OCI-LY1 (cell line): ENCODE results near the gene SLC25A11.
A peak's percentile ranks its signal among the peaks of the same experiment; 100 is the strongest.

ENCODE experiments used
- H2AFZ ChIP-seq: fragments of 200-600 bp; sonication (generic), shearing (Covaris generic); 2 replicates; pipeline ENCODE4 v1.6.0; 2014; ENCODE audit warnings: antibody characterized with exemption, mild to moderate bottlenecking, low read length
- H3F3A ChIP-seq: fragments of 200-600 bp; sonication (generic), shearing (Covaris generic); 2 replicates; pipeline ENCODE4 v1.6.0; 2014; ENCODE audit warnings: mild to moderate bottlenecking, antibody characterized with exemption, low read length, moderate library complexity; ENCODE audit not compliant: insufficient read depth
- H3K27ac ChIP-seq: fragments of 200-600 bp; sonication (generic); 2 replicates; pipeline ENCODE4 v1.5.1; 2014; ENCODE audit warnings: low read length, mixed run types, mild to moderate bottlenecking, low read depth; ENCODE audit not compliant: poor library complexity, severe bottlenecking
- H3K27me3 ChIP-seq: fragments of 200-600 bp; sonication (generic); 2 replicates; pipeline ENCODE4 v1.6.0; 2014; ENCODE audit warnings: antibody characterized with exemption, mild to moderate bottlenecking, low read length, moderate library complexity; ENCODE audit not compliant: insufficient read depth
- H3K36me3 ChIP-seq: fragments of 200-600 bp; sonication (generic); 2 replicates; pipeline ENCODE4 v1.6.1; 2014; ENCODE audit warnings: mild to moderate bottlenecking, antibody characterized with exemption, low read length, moderate library complexity, mixed read lengths; ENCODE audit not compliant: insufficient read depth
- H3K4me1 ChIP-seq: fragments of 200-600 bp; sonication (generic); 2 replicates; pipeline ENCODE4 v1.5.1; 2014; ENCODE audit warnings: mild to moderate bottlenecking, low read length, moderate library complexity; ENCODE audit not compliant: insufficient read depth, severe bottlenecking
- H3K4me2 ChIP-seq: fragments of 200-600 bp; sonication (generic), shearing (Covaris generic); 2 replicates; pipeline ENCODE4 v1.6.1; 2014; ENCODE audit warnings: low read length
- H3K4me3 ChIP-seq: fragments of 200-600 bp; sonication (generic); 2 replicates; pipeline ENCODE4 v1.5.1; 2014; ENCODE audit warnings: low read length, low read depth, mild to moderate bottlenecking, mixed read lengths; ENCODE audit not compliant: poor library complexity, severe bottlenecking
- H3K79me2 ChIP-seq: fragments of 200-600 bp; shearing (Covaris generic); 2 replicates; pipeline ENCODE4 v1.6.1; 2016; ENCODE audit warnings: mixed run types, low read length, mixed read lengths; ENCODE audit not compliant: insufficient read depth
- H3K9ac ChIP-seq: fragments of 200-600 bp; sonication (generic), shearing (Covaris generic); 2 replicates; pipeline ENCODE4 v1.6.1; 2014; ENCODE audit warnings: mild to moderate bottlenecking, low read length, mixed read lengths
- H3K9me2 ChIP-seq: fragments of 200-600 bp; sonication (generic), shearing (Covaris generic); 2 replicates; pipeline ENCODE4 v1.6.1; 2014; ENCODE audit warnings: low read depth, mild to moderate bottlenecking, low read length, mixed read lengths
- H3K9me3 ChIP-seq: fragments of 200-600 bp; shearing (Covaris generic); 2 replicates; pipeline ENCODE4 v1.6.1; 2014; ENCODE audit warnings: low read length, mixed read lengths
- H4K20me1 ChIP-seq: fragments of 200-600 bp; sonication (generic), shearing (Covaris generic); 2 replicates; pipeline ENCODE4 v1.6.0; 2016; ENCODE audit warnings: mild to moderate bottlenecking, low read length; ENCODE audit not compliant: insufficient read depth
- CTCF ChIP-seq: fragments of 200-600 bp; sonication (generic), shearing (Covaris generic); IDR thresholded peaks from 2 replicates; pipeline ENCODE4 v1.5.1; 2017; ENCODE audit warnings: mild to moderate bottlenecking, antibody characterized with exemption, low read length, moderate library complexity, mixed read lengths
- EZH2 ChIP-seq: fragments of 200-600 bp; sonication (generic), shearing (Covaris generic); IDR thresholded peaks from 2 replicates; pipeline ENCODE4 v1.8.0; 2017; ENCODE audit warnings: borderline replicate concordance, mixed run types, mild to moderate bottlenecking, antibody characterized with exemption, low read length, moderate library complexity, mixed read lengths

The SLC25A11 gene

GRCh38 chr17:4901108-4901647, 38.7 kb downstream of the SLC25A11 start:
- no peaks in the 10 kb centered on the region for H3K9me3 ChIP-seq
- peaks cover 9% of the 10 kb centered on the region; the same call in 1 of the 2 replicates for H3K36me3 ChIP-seq
- peak overlapping the region; percentile 58 for H3K4me3 ChIP-seq
- no peaks in the 10 kb centered on the region for H3K9me2 ChIP-seq
- no peak overlapping the region for H3K27ac ChIP-seq
- H4K20me1 ChIP-seq: no peaks in the 10 kb centered on the region
- no peak for TF ChIP-seq EZH2
- TF ChIP-seq CTCF: no peak
- no peaks in the 10 kb centered on the region for H3K27me3 ChIP-seq
- H3K9ac ChIP-seq: peak overlapping the region; percentile 35; the same call in 1 of the 2 replicates
- H3F3A ChIP-seq: no peaks in the 10 kb centered on the region
- H2AFZ ChIP-seq: no peak overlapping the region
- H3K79me2 ChIP-seq: no peaks in the 10 kb centered on the region
- H3K4me2 ChIP-seq: peak overlapping the region; percentile 76
- H3K4me1 ChIP-seq: peaks cover 35% of the 10 kb centered on the region

DNA sequence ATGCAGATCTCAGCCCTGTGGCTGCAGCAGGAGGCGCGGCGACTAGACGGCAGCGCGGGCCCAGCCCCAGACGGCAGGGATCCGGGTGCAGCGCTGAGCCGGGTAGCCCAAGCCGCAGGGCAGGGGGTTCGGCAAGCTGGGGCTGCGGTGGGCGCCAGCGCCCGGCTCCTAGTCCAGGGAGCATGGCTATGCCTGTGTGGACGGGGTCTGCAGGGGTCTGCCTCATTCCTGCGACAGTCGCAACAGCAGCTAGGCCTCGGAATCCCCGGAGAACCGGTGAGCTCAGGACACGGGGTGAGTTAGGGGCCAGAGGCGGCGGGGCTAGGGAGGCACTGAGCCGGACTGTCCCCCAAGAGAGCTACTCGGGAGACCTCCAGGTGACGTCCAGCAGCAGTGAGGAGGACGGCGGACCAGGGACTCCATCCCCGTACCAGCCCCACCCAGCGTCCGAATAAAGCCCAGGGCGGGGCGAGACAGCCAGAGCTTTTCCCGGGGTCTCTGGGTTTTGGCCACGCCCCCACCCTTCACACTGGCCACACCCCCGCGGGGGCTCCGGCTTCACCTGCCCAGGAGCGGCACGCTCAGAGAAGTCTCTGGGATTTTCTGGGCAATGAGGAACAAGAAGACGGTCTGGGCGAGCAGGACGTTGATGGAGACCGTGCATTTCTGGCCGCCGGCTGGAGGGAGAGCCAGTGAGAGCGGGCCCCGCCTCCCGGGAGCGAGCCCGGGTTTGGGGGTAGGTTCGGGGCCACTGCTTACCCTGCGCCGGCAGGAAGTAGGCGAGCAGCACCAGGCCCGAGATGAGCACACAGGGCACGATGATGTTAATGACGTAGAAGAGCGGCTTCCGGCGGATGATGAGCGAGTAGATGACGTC, 39.4 kb downstream of the SLC25A11 start:
- Histone ChIP-seq H3K79me2 (no peaks in the 10 kb centered on the region), H3K9ac (peak overlapping the region; percentile 35; the same call in 1 of the 2 replicates), H3K9me2 (no peaks in the 10 kb centered on the region), H3K36me3 (peaks cover 14% of the 10 kb centered on the region), H4K20me1 (no peaks in the 10 kb centered on the region), H3K4me1 (peaks cover 35% of the 10 kb centered on the region), H3K4me2 (peak overlapping the region; percentile 76), H3K4me3 (peak overlapping the region; percentile 58), H3K9me3 (no peaks in the 10 kb centered on the region), H3K27me3 (no peaks in the 10 kb centered on the region), H3F3A (no peaks in the 10 kb centered on the region), H3K27ac (no peak overlapping the region), H2AFZ (no peak overlapping the region; the same call in 1 of the 2 replicates)
- TF ChIP-seq EZH2: no peak
- no peak for TF ChIP-seq CTCF

DNA sequence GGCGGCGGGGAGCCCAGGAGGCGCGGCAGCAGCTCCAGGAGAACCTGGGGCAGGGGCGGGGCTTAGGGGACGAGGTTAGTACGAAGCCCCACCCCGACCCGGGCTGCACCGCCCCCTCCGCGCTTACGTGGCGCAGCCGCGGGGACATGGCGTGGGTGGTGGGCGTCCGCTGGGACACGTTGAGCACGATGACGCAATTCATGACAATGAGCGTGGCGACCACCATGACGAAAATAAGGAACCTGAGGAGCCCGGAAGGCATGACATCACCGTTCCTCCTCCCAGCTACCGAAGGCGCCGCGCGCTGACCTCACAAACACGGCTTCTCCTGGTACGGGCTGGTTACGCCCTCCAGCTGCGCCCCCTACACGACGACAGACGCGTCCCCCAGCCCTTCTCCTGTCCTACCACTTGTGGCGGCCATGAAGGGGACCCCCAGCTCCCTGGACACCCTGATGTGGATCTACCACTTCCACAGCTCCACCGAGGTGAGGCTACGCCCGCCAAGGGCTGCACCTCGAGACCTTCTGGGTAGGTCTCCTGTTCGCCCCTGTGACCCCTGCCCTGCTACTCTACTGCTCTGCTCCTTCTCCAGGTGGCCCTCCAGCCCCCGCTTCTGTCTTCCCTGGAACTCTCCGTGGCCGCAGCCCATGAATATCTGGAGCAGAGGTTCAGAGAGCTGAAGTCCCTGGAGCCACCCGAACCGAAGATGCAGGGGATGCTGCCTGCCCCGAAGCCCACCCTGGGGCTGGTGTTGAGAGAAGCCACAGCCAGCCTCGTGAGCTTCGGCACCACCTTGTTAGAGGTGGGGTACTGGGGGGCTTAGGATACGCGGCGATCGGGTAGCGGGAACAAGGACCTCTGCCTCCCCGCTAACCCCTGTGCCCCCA, 40.3 kb downstream of the SLC25A11 start, which contains the start of gene C17orf107:
TSS of gene C17orf107 (plus strand) at position 196 of the 890 bp plus-strand sequence. CDS start at position 423, 227 bp downstream.
- Histone ChIP-seq H3K9me3 (no peaks in the 10 kb centered on the region), H3K36me3 (peaks cover 21% of the 10 kb centered on the region), H3K4me2 (peak within 1 kb of the TSS; percentile 76), H3K9me2 (no peaks in the 10 kb centered on the region), H3K9ac (no peak within 1 kb of the TSS; the same call in 1 of the 2 replicates), H3K4me3 (peak within 1 kb of the TSS; percentile 58), H3K4me1 (peaks cover 35% of the 10 kb centered on the region), H2AFZ (no peak within 1 kb of the TSS), H3K79me2 (no peaks in the 10 kb centered on the region), H3K27me3 (no peaks in the 10 kb centered on the region), H4K20me1 (no peaks in the 10 kb centered on the region), H3F3A (no peaks in the 10 kb centered on the region), H3K27ac (no peak within 1 kb of the TSS)
- TF ChIP-seq CTCF (no peak), EZH2 (no peak)
